Liver (tissue), 6 donors: ENCODE data around the gene RILP. TPM values are rescaled to one million over a fixed set of nuclear protein-coding genes. Genes with fewer than 3 reads are reported as not detected.

ENCODE experiments used
- EGR1 ChIP-seq, 2 donors: IDR thresholded peaks; 2 replicates each; pipeline ENCODE4 v1.6.1; 2016 to 2018; ENCODE audit warnings: antibody characterized with exemption in 2 of 2, low read depth in 2 of 2
- FOXA1 ChIP-seq: IDR thresholded peaks from 2 replicates; pipeline ENCODE4 v1.6.1; 2016; ENCODE audit warnings: antibody characterized with exemption
- FOXA2 ChIP-seq: IDR thresholded peaks from 2 replicates; pipeline ENCODE4 v1.6.1; 2016; ENCODE audit warnings: antibody characterized with exemption
- GABPA ChIP-seq, 2 donors: IDR thresholded peaks in 1 of 2; conservative IDR thresholded peaks in 1 of 2; 2 replicates each; pipeline ENCODE4 v1.6.1; 2016; ENCODE audit warnings: antibody characterized with exemption in 2 of 2, mild to moderate bottlenecking in 1 of 2, moderate library complexity in 1 of 2
- JUND ChIP-seq, 2 donors: IDR thresholded peaks; 2 replicates each; pipeline ENCODE4 v1.6.1; 2016; ENCODE audit warnings: antibody characterized with exemption in 2 of 2
- NR2F2 ChIP-seq: IDR thresholded peaks from 2 replicates; pipeline ENCODE4 v1.6.1; 2016; ENCODE audit warnings: antibody characterized with exemption
- RAD21 ChIP-seq, 2 donors: IDR thresholded peaks; 2 replicates each; pipeline ENCODE4 v1.6.1; 2016; ENCODE audit warnings: antibody characterized with exemption in 2 of 2, mild to moderate bottlenecking in 2 of 2
- TAF1 ChIP-seq: conservative IDR thresholded peaks from 2 replicates; pipeline ENCODE4 v1.6.1; 2016; ENCODE audit warnings: antibody characterized with exemption, mild to moderate bottlenecking
- ZBTB33 ChIP-seq: IDR thresholded peaks from 2 replicates; pipeline ENCODE4 v1.6.1; 2016; ENCODE audit warnings: antibody characterized with exemption
- polyA plus RNA-seq, 2 donors: library from polyadenylated mRNA; stranded (reverse) in 1 of 2; unstranded in 1 of 2; fragments of 200-250 nt in 1 of 2; fragments of >200 nt in 1 of 2; fragmentation: Nextera tagmentation in 1 of 2; extraction: Ambion mirVana in 1 of 2; gene quantifications; one replicate each; pipeline versions ENCODE4 v1.2.1 to v1.2.3, GENCODE V29; 2013 to 2015
- small RNA-seq: library from RNA; depleted of rRNA; stranded (forward); fragments of <200 nt; gene quantifications from one replicate; pipeline ENCODE3, GENCODE V24; 2014
- total RNA-seq, 2 donors: library from RNA; depleted of rRNA; stranded (reverse); fragments of >200 nt; gene quantifications; one replicate each; pipeline ENCODE4 v1.2.3, GENCODE V29; 2014
- donor health status: healthy.
- donor health status: healthy.
- donor health status: healthy.

Gene RILP
- total and polyA plus RNA-seq, 4 donors, result 7.9 to 47.4 (median 22.5) TPM

- TF ChIP-seq TAF1, result no peak
- no peak for TF ChIP-seq NR2F2
- no peak for TF ChIP-seq EGR1 (IDR thresholded peaks at IDR 0.05; ENCODE audit: low read depth in 2 of 2)
- TF ChIP-seq FOXA2, result no peak
- no peak for TF ChIP-seq GABPA (IDR thresholded peaks at IDR 0.05 in 1 of 2, conservative IDR thresholded peaks at IDR 0.05 in 1 of 2)
- TF ChIP-seq RAD21 (IDR thresholded peaks at IDR 0.05), result no peak
- TF ChIP-seq ZBTB33, result no peak
- no peak for TF ChIP-seq JUND (IDR thresholded peaks at IDR 0.05)
- no peak for TF ChIP-seq FOXA1
Measured at GRCh38 chr17:1597861-1598342, 51.8 kb downstream of the RILP start (continued).

Small RNAs within 50 kb of the gene (small RNA-seq; reads per million reads assigned to genes)
- gene RN7SL105P, result not detected

Other genes with a start within 250 kb of the RILP start
- 100 to 1,000 TPM; 173 to 288 TPM for gene YWHAE, start 249.6 kb downstream of the RILP start, total RNA-seq
- 100 to 1,000 TPM; 177 to 226 TPM for gene YWHAE, start 249.6 kb downstream of the RILP start, polyA plus RNA-seq
- gene CRK, start 193.6 kb downstream of the RILP start, total RNA-seq, result 10 to 100 TPM; 35.9 to 69.9 TPM
- 10 to 100 TPM; 29.5 to 33.7 TPM for gene CRK, start 193.6 kb downstream of the RILP start, polyA plus RNA-seq
- 10 to 100 TPM; 20.3 to 61.7 TPM for gene MYO1C, start 157.2 kb downstream of the RILP start, total RNA-seq
- 10 to 100 TPM; 22.9 to 33.6 TPM for gene MYO1C, start 157.2 kb downstream of the RILP start, polyA plus RNA-seq
- gene INPP5K, start 133.3 kb downstream of the RILP start, total RNA-seq, result 10 to 100 TPM; 19.2 to 47.1 TPM
- 10 to 100 TPM in 1 of 2 donors, 1 to 10 TPM in 1; 9.9 to 12.5 TPM for gene INPP5K, start 133.3 kb downstream of the RILP start, polyA plus RNA-seq
- 10 to 100 TPM; 14.2 to 14.7 TPM for gene PITPNA, start 87.1 kb downstream of the RILP start, total RNA-seq
- gene PITPNA, start 87.1 kb downstream of the RILP start, polyA plus RNA-seq, result 10 to 100 TPM in 1 of 2 donors, 1 to 10 TPM in 1; 7.4 to 21.3 TPM
- gene SLC43A2, start 21.0 kb downstream of the RILP start, total RNA-seq, result 1 to 10 TPM; 4.8 to 7.9 TPM
- 1 to 10 TPM in 1 of 2 donors, under 1 TPM in 1; 0.63 to 4.7 TPM for gene SLC43A2, start 21.0 kb downstream of the RILP start, polyA plus RNA-seq
- gene SCARF1, start 4.1 kb downstream of the RILP start, total RNA-seq, result 10 to 100 TPM; 10.9 to 11.9 TPM
- 1 to 10 TPM; 1.3 to 5.9 TPM for gene SCARF1, start 4.1 kb downstream of the RILP start, polyA plus RNA-seq
- 100 to 1,000 TPM; 103 to 110 TPM for gene PRPF8, start 35.0 kb upstream of the RILP start, total RNA-seq
- 10 to 100 TPM; 50.2 to 61.1 TPM for gene PRPF8, start 35.0 kb upstream of the RILP start, polyA plus RNA-seq
- 1 to 10 TPM; 1.2 to 7.3 TPM for gene TLCD2, start 60.5 kb upstream of the RILP start, total RNA-seq
- gene TLCD2, start 60.5 kb upstream of the RILP start, polyA plus RNA-seq, result 1 to 10 TPM; 2.6 to 4.3 TPM
- 10 to 100 TPM; 39.2 to 41.8 TPM for gene WDR81, start 74.8 kb upstream of the RILP start, total RNA-seq
- gene WDR81, start 74.8 kb upstream of the RILP start, polyA plus RNA-seq, result 10 to 100 TPM; 12.3 to 26.8 TPM
- 100 to 1,000 TPM; 582 to 768 TPM for gene SERPINF2, start 93.0 kb upstream of the RILP start, total RNA-seq
- gene SERPINF2, start 93.0 kb upstream of the RILP start, polyA plus RNA-seq, result 1,000 to 10,000 TPM in 1 of 2 donors, 100 to 1,000 TPM in 1; 477 to 1,248 TPM
- gene SERPINF1, start 112.2 kb upstream of the RILP start, total RNA-seq, result 1,000 to 10,000 TPM in 1 of 2 donors, 100 to 1,000 TPM in 1; 319 to 1,105 TPM
- 100 to 1,000 TPM; 742 to 798 TPM for gene SERPINF1, start 112.2 kb upstream of the RILP start, polyA plus RNA-seq
- 1 to 10 TPM; 6.0 to 9.5 TPM for gene SMYD4, start 180.0 kb upstream of the RILP start, total RNA-seq
- gene SMYD4, start 180.0 kb upstream of the RILP start, polyA plus RNA-seq, result 1 to 10 TPM; 2.2 to 4.4 TPM
- 10 to 100 TPM; 11.9 to 29.5 TPM for gene RPA1, start 180.1 kb upstream of the RILP start, total RNA-seq
- 10 to 100 TPM in 1 of 2 donors, 1 to 10 TPM in 1; 9.2 to 11.9 TPM for gene RPA1, start 180.1 kb upstream of the RILP start, polyA plus RNA-seq